IPS-NIHi11 (cell line): ENCODE data around the gene CBFA2T3.

Source experiments
- DNase-seq: peaks from one replicate; pipeline ENCODE4 v3.0.0; 2012; ENCODE audit warnings: mixed read lengths, low spot score

Gene CBFA2T3

GRCh38 chr16:88976366-88977017 is 515 bp downstream of the CBFA2T3 start:
- no peak for DNase-seq

DNA sequence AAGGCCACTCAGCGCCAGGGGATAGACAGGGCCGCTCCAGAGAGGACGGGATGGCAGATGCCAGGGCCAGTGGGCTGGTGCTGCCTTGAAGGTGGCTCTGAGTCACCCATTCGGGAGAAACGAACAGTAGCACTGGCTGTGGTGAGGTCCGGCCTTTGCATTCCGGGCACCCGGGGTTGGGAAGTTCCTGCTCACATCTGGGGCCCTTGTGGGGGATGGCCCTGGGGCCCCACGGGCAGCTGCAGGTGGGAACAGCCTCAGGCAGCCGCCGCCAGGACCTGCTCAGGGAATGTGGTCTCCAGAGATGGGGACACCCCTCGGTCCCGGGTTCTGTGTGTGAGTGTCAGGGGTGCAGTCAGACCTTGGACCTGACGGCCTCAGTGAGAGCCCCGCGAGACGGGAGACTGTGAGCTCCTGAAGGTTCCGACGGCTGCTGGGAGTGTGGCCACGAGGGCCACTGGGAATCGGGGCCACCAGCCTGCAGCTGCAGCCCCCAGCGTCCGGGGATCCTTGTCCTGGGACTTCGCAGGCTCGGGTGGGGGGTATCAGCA is 1.4 kb downstream of the CBFA2T3 start:
- DNase-seq, result no peak

DNA sequence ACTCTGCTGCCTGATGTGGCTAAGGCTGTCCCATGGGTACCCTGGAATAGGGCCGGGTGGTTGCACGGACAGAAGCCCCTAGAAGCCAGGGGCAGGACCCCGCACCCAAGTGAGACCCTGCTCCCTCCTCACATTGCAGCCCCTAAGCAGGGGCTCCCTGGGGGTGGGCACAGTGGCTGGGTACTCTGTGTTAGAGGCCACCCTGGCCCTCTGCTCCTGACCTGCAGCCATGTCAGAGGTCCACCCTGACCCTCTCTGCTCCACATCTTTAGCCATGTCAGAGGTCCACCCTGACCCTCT is 2.1 kb downstream of the CBFA2T3 start:
- no peak for DNase-seq

GRCh38 chr16:88974080-88974915 is 2.7 kb downstream of the CBFA2T3 start:
- DNase-seq, result no peak

GRCh38 chr16:88973415-88974050 is 3.5 kb downstream of the CBFA2T3 start:
- no peak for DNase-seq

GRCh38 chr16:88973007-88973410 is 4.0 kb downstream of the CBFA2T3 start:
- DNase-seq, result peak; percentile 62

DNA sequence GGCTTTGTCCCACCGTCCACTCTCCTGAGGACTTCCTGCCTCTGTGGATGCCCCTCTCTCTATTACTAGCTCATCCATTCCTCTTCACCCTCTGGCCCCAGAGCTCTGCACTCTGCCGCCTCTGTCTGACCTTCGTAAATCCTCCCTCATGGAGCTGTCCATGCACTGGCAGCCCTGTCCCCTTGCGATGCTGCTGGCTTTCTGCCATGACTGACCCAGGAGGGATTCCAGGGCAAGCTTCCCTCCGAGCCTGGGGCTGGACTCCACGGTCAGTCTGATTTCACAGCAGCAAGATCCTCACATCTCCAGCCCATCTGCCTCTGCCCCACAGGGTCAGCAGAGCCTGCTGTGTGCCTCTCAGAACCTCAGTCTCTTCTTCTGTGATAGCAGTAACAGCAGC is 4.7 kb downstream of the CBFA2T3 start:
- no peak for DNase-seq

GRCh38 chr16:88971371-88972097 is 5.5 kb downstream of the CBFA2T3 start:
- DNase-seq, result no peak

- no peak for DNase-seq
Observed at GRCh38 chr16:88970539-88971065, 6.4 kb downstream of the CBFA2T3 start.

GRCh38 chr16:88970050-88970449 is 7.0 kb downstream of the CBFA2T3 start:
- DNase-seq, result no peak

- DNase-seq, result peak; percentile 66
Observed at GRCh38 chr16:88969361-88969831, 7.6 kb downstream of the CBFA2T3 start.

GRCh38 chr16:88968589-88969280 is 8.3 kb downstream of the CBFA2T3 start:
- no peak for DNase-seq

GRCh38 chr16:88967830-88968588 is 9.0 kb downstream of the CBFA2T3 start:
- DNase-seq, result no peak

- no peak for DNase-seq
Observed at GRCh38 chr16:88966986-88967829, 9.8 kb downstream of the CBFA2T3 start.

DNA sequence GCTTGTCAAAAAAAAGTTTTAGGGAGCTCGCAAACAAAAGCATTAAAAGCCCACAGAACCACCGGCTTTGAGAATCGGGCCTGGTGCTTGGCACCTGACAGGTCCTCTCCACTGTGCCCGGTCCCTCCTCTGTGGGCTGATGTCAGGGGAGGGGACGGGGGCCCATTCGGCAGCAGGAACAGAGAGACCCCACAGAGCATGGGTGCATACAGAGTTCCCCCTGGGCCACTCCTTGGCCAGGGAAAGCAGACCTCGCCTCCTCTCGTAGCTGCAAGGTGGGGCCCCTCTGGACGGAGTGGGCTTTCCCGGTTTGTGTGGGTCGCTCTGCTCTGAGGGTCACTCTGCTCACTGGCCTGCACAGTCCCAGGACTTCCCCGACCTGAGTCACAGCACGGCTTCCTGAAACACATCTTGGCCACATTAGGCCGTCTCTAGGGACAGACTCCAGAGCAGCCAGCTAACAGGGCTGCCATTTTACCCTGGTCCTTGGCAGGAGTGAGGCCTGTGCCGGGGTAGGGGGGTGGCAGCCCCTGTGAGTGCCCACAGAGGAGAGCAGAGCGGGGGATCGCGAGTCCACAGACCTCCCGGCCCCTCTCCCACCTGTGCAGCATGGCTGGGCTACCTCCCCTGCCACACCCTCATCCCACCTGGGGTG is 11.1 kb downstream of the CBFA2T3 start:
- no peak for DNase-seq

GRCh38 chr16:88965411-88965810 is 11.6 kb downstream of the CBFA2T3 start:
- DNase-seq, result no peak

GRCh38 chr16:88964636-88965035 is 12.4 kb downstream of the CBFA2T3 start:
- DNase-seq, result no peak

DNA sequence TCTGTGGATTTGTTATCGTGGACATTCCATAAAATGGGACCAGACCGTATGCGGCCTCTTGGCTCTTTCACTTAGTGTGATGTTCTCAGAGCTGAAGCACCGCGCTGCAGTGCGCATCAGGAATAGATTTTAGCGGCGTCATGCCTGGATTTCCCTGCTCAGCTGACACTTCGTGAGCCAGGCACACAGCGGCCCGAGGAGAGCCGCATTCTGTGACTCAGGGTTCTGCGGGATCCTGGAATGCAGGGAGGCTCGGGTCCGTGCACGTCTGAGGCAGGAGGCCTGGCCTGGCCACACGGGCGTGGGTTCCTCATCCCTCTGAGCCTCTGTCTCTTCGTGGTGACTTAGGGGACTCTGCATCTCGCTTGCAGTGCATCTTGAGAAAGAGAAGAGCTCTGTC is 13.4 kb downstream of the CBFA2T3 start:
- no peak for DNase-seq
